ENCODE data around the gene PARD3.
"Not testable (repeated sequence)": the region's sequence is repeated elsewhere in the genome, so short reads cannot be mapped to it uniquely, and the experiment has no call there.

PARD3 gene

GRCh38 chr10:34449836-34450235 lies 365.3 kb downstream of the PARD3 start:
- Histone ChIP-seq H3K27ac (ENCODE audit: low read depth, low read length, severe bottlenecking) (no peak overlapping the region), H3K4me3 (ENCODE audit: extremely low read depth, insufficient read depth, low read length, poor library complexity, severe bottlenecking) (no peak overlapping the region), H3K36me3 (ENCODE audit: control insufficient read depth, insufficient read depth, low read length) (no peaks in the 10 kb centered on the region), H3K4me1 (ENCODE audit: control insufficient read depth, insufficient read depth, low read length, poor library complexity, severe bottlenecking) (peaks cover 1% of the 10 kb centered on the region), H3K9me3 (ENCODE audit: control insufficient read depth, low read length) (no peaks in the 10 kb centered on the region)
- WGBS, 2 experiments (ENCODE audit: insufficient coverage in 2 of 2), result no CpG with 5 or more reads among the region's 2 CpGs

GRCh38 chr10:34446049-34446448 lies 369.0 kb downstream of the PARD3 start:
- Histone ChIP-seq H3K4me1 (ENCODE audit: control insufficient read depth, insufficient read depth, low read length, poor library complexity, severe bottlenecking) (peaks cover 7% of the 10 kb centered on the region), H3K9me3 (ENCODE audit: control insufficient read depth, low read length) (no peaks in the 10 kb centered on the region), H3K4me3 (ENCODE audit: extremely low read depth, insufficient read depth, low read length, poor library complexity, severe bottlenecking) (no peak overlapping the region), H3K27ac (ENCODE audit: low read depth, low read length, severe bottlenecking) (no peak overlapping the region), H3K36me3 (ENCODE audit: control insufficient read depth, insufficient read depth, low read length) (no peaks in the 10 kb centered on the region)
- WGBS, 2 experiments (ENCODE audit: insufficient coverage in 2 of 2), result 100% methylated on average over 2 of the region's 3 CpGs; no CpG with 5 or more reads in 1 of the 2 experiments

- H3K36me3 ChIP-seq (ENCODE audit: control insufficient read depth, insufficient read depth, low read length), result no peaks in the 10 kb centered on the region
- H3K4me1 ChIP-seq (ENCODE audit: control insufficient read depth, insufficient read depth, low read length, poor library complexity, severe bottlenecking), result peaks cover 7% of the 10 kb centered on the region
- no peaks in the 10 kb centered on the region for H3K9me3 ChIP-seq (ENCODE audit: control insufficient read depth, low read length)
- no peak overlapping the region for H3K27ac ChIP-seq (ENCODE audit: low read depth, low read length, severe bottlenecking)
- H3K4me3 ChIP-seq (ENCODE audit: extremely low read depth, insufficient read depth, low read length, poor library complexity, severe bottlenecking), result no peak overlapping the region
- WGBS, 2 experiments (ENCODE audit: insufficient coverage in 2 of 2), result 83 to 88% methylated on average over 1 of the region's 4 CpGs
Observed at GRCh38 chr10:34444223-34445183, 370.6 kb downstream of the PARD3 start.

GRCh38 chr10:34439386-34439785 lies 375.7 kb downstream of the PARD3 start:
- not testable (repeated sequence) for H3K9me3 ChIP-seq (ENCODE audit: control insufficient read depth, low read length); H3K27ac ChIP-seq (ENCODE audit: low read depth, low read length, severe bottlenecking); H3K36me3 ChIP-seq (ENCODE audit: control insufficient read depth, insufficient read depth, low read length); H3K4me1 ChIP-seq (ENCODE audit: control insufficient read depth, insufficient read depth, low read length, poor library complexity, severe bottlenecking); H3K4me3 ChIP-seq (ENCODE audit: extremely low read depth, insufficient read depth, low read length, poor library complexity, severe bottlenecking)
- WGBS, 2 experiments (ENCODE audit: insufficient coverage in 2 of 2), result 100% methylated on average over 1 of the region's 4 CpGs

- no peaks in the 10 kb centered on the region for H3K9me3 ChIP-seq (ENCODE audit: control insufficient read depth, low read length)
- no peak overlapping the region for H3K27ac ChIP-seq (ENCODE audit: low read depth, low read length, severe bottlenecking)
- H3K4me1 ChIP-seq (ENCODE audit: control insufficient read depth, insufficient read depth, low read length, poor library complexity, severe bottlenecking), result no peaks in the 10 kb centered on the region
- no peak overlapping the region for H3K4me3 ChIP-seq (ENCODE audit: extremely low read depth, insufficient read depth, low read length, poor library complexity, severe bottlenecking)
- 88 to 90% methylated on average over 4 of the region's 4 CpGs for WGBS, 2 experiments (ENCODE audit: insufficient coverage in 2 of 2)
- no peaks in the 10 kb centered on the region for H3K36me3 ChIP-seq (ENCODE audit: control insufficient read depth, insufficient read depth, low read length)
Observed at GRCh38 chr10:34438741-34439140, 376.4 kb downstream of the PARD3 start.

GRCh38 chr10:34437906-34438305 lies 377.2 kb downstream of the PARD3 start:
- no peak overlapping the region for H3K27ac ChIP-seq (ENCODE audit: low read depth, low read length, severe bottlenecking)
- WGBS, 2 experiments (ENCODE audit: insufficient coverage in 2 of 2), result 36 to 40% methylated on average over 2 of the region's 5 CpGs
- no peaks in the 10 kb centered on the region for H3K4me1 ChIP-seq (ENCODE audit: control insufficient read depth, insufficient read depth, low read length, poor library complexity, severe bottlenecking)
- no peaks in the 10 kb centered on the region for H3K9me3 ChIP-seq (ENCODE audit: control insufficient read depth, low read length)
- no peak overlapping the region for H3K4me3 ChIP-seq (ENCODE audit: extremely low read depth, insufficient read depth, low read length, poor library complexity, severe bottlenecking)
- no peaks in the 10 kb centered on the region for H3K36me3 ChIP-seq (ENCODE audit: control insufficient read depth, insufficient read depth, low read length)

GRCh38 chr10:34434119-34434594 lies 380.9 kb downstream of the PARD3 start:
- Histone ChIP-seq H3K36me3 (ENCODE audit: control insufficient read depth, insufficient read depth, low read length) (no peaks in the 10 kb centered on the region), H3K9me3 (ENCODE audit: control insufficient read depth, low read length) (no peaks in the 10 kb centered on the region), H3K27ac (ENCODE audit: low read depth, low read length, severe bottlenecking) (peak overlapping the region; percentile 33), H3K4me1 (ENCODE audit: control insufficient read depth, insufficient read depth, low read length, poor library complexity, severe bottlenecking) (no peaks in the 10 kb centered on the region), H3K4me3 (ENCODE audit: extremely low read depth, insufficient read depth, low read length, poor library complexity, severe bottlenecking) (no peak overlapping the region)
- 75 to 90% methylated on average over 1 to 2 of the region's 2 CpGs for WGBS, 2 experiments (ENCODE audit: insufficient coverage in 2 of 2)

- Histone ChIP-seq H3K36me3 (ENCODE audit: control insufficient read depth, insufficient read depth, low read length) (no peaks in the 10 kb centered on the region), H3K4me3 (ENCODE audit: extremely low read depth, insufficient read depth, low read length, poor library complexity, severe bottlenecking) (no peak overlapping the region)
- WGBS, 2 experiments (ENCODE audit: insufficient coverage in 2 of 2), result 88% methylated on average over 1 of the region's 4 CpGs
Observed at GRCh38 chr10:34433241-34434076, 381.6 kb downstream of the PARD3 start.

GRCh38 chr10:34432589-34432988 lies 382.5 kb downstream of the PARD3 start:
- Histone ChIP-seq H3K9me3 (ENCODE audit: control insufficient read depth, low read length) (no peaks in the 10 kb centered on the region), H3K4me3 (ENCODE audit: extremely low read depth, insufficient read depth, low read length, poor library complexity, severe bottlenecking) (no peak overlapping the region), H3K4me1 (ENCODE audit: control insufficient read depth, insufficient read depth, low read length, poor library complexity, severe bottlenecking) (peaks cover under 1% of the 10 kb centered on the region), H3K27ac (ENCODE audit: low read depth, low read length, severe bottlenecking) (no peak overlapping the region), H3K36me3 (ENCODE audit: control insufficient read depth, insufficient read depth, low read length) (no peaks in the 10 kb centered on the region)

More at GRCh38 chr10:34433241-34434076, 381.6 kb downstream of the PARD3 start:
- H3K9me3 ChIP-seq (ENCODE audit: control insufficient read depth, low read length), result no peaks in the 10 kb centered on the region
- no peak overlapping the region for H3K27ac ChIP-seq (ENCODE audit: low read depth, low read length, severe bottlenecking)
- H3K4me1 ChIP-seq (ENCODE audit: control insufficient read depth, insufficient read depth, low read length, poor library complexity, severe bottlenecking), result no peaks in the 10 kb centered on the region

GRCh38 chr10:34430685-34431084 lies 384.4 kb downstream of the PARD3 start:
- 100% methylated on average over 1 of the region's 3 CpGs; no CpG with 5 or more reads in 1 of the 2 experiments for WGBS, 2 experiments (ENCODE audit: insufficient coverage in 2 of 2)

More at GRCh38 chr10:34430685-34431084, 384.4 kb downstream of the PARD3 start:
- Histone ChIP-seq H3K27ac (ENCODE audit: low read depth, low read length, severe bottlenecking) (no peak overlapping the region), H3K36me3 (ENCODE audit: control insufficient read depth, insufficient read depth, low read length) (no peaks in the 10 kb centered on the region), H3K9me3 (ENCODE audit: control insufficient read depth, low read length) (no peaks in the 10 kb centered on the region), H3K4me3 (ENCODE audit: extremely low read depth, insufficient read depth, low read length, poor library complexity, severe bottlenecking) (no peak overlapping the region), H3K4me1 (ENCODE audit: control insufficient read depth, insufficient read depth, low read length, poor library complexity, severe bottlenecking) (peaks cover 3% of the 10 kb centered on the region)
